Liver (tissue), 3 donors: ENCODE data around the gene CDHR5.

Experiments
- EGR1 ChIP-seq, 2 donors: IDR thresholded peaks; 2 replicates each; pipeline ENCODE4 v1.6.1; 2016 to 2018; ENCODE audit warnings: antibody characterized with exemption in 2 of 2, low read depth in 2 of 2
- FOXA1 ChIP-seq: IDR thresholded peaks from 2 replicates; pipeline ENCODE4 v1.6.1; 2016; ENCODE audit warnings: antibody characterized with exemption
- GABPA ChIP-seq, 2 donors: IDR thresholded peaks in 1 of 2; conservative IDR thresholded peaks in 1 of 2; 2 replicates each; pipeline ENCODE4 v1.6.1; 2016; ENCODE audit warnings: antibody characterized with exemption in 2 of 2, mild to moderate bottlenecking in 1 of 2, moderate library complexity in 1 of 2
- HNF4A ChIP-seq, 2 donors: conservative IDR thresholded peaks; 2 replicates each; pipeline ENCODE4 v1.6.1; 2016; ENCODE audit warnings: antibody characterized with exemption in 2 of 2, mild to moderate bottlenecking in 2 of 2
- RAD21 ChIP-seq, 2 donors: IDR thresholded peaks; 2 replicates each; pipeline ENCODE4 v1.6.1; 2016; ENCODE audit warnings: antibody characterized with exemption in 2 of 2, mild to moderate bottlenecking in 2 of 2
- RXRA ChIP-seq, 2 donors: IDR thresholded peaks; 2 replicates each; pipeline ENCODE4 v1.6.1; 2017 to 2018; ENCODE audit warnings: antibody characterized with exemption in 2 of 2, mild to moderate bottlenecking in 1 of 2
- TAF1 ChIP-seq: conservative IDR thresholded peaks from 2 replicates; pipeline ENCODE4 v1.6.1; 2016; ENCODE audit warnings: antibody characterized with exemption, mild to moderate bottlenecking
- YY1 ChIP-seq: IDR thresholded peaks from 2 replicates; pipeline ENCODE4 v1.6.1; 2016; ENCODE audit warnings: antibody characterized with exemption, mild to moderate bottlenecking
- TF ChIP-seq, protein P1 (sequence below): fragments of 150-350 bp; IDR thresholded peaks from 2 replicates; pipeline ENCODE4 v1.5.1; 2017; ENCODE audit warnings: improper control_type of control experiment, low read depth, low read length; ENCODE audit not compliant: missing input control
- TF ChIP-seq, protein P2 (sequence below): IDR thresholded peaks from 2 replicates; pipeline ENCODE4 v1.6.1; 2016; ENCODE audit warnings: antibody characterized with exemption, mild to moderate bottlenecking
- TF ChIP-seq, protein P3 (sequence below): IDR thresholded peaks from 2 replicates; pipeline ENCODE4 v1.6.1; 2016; ENCODE audit warnings: antibody characterized with exemption
- TF ChIP-seq, protein P4 (sequence below): IDR thresholded peaks from 2 replicates; pipeline ENCODE4 v1.6.1; 2016; ENCODE audit warnings: antibody characterized with exemption
- donor health status: healthy.
- donor health status: healthy.

DNA sequence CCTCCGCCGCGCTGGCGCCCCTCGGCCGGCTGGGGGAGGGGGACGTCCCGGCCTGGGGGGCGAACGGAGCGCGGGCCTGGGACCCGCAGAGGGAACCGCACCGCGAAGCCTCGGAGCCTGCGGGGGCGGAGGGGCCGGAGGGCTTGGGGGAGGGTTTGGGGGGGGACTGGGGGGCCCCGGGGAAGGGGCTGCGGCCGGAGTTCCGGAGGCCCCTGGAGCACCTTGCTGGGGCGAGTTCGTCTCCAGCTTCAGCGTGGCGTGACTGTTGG lies 2.5 kb upstream of the CDHR5 start:
- TF ChIP-seq, protein P1, sequence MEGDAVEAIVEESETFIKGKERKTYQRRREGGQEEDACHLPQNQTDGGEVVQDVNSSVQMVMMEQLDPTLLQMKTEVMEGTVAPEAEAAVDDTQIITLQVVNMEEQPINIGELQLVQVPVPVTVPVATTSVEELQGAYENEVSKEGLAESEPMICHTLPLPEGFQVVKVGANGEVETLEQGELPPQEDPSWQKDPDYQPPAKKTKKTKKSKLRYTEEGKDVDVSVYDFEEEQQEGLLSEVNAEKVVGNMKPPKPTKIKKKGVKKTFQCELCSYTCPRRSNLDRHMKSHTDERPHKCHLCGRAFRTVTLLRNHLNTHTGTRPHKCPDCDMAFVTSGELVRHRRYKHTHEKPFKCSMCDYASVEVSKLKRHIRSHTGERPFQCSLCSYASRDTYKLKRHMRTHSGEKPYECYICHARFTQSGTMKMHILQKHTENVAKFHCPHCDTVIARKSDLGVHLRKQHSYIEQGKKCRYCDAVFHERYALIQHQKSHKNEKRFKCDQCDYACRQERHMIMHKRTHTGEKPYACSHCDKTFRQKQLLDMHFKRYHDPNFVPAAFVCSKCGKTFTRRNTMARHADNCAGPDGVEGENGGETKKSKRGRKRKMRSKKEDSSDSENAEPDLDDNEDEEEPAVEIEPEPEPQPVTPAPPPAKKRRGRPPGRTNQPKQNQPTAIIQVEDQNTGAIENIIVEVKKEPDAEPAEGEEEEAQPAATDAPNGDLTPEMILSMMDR = no peak
- TF ChIP-seq RAD21 (IDR thresholded peaks at IDR 0.05) = no peak
- no peak for TF ChIP-seq TAF1
- TF ChIP-seq, protein P2, sequence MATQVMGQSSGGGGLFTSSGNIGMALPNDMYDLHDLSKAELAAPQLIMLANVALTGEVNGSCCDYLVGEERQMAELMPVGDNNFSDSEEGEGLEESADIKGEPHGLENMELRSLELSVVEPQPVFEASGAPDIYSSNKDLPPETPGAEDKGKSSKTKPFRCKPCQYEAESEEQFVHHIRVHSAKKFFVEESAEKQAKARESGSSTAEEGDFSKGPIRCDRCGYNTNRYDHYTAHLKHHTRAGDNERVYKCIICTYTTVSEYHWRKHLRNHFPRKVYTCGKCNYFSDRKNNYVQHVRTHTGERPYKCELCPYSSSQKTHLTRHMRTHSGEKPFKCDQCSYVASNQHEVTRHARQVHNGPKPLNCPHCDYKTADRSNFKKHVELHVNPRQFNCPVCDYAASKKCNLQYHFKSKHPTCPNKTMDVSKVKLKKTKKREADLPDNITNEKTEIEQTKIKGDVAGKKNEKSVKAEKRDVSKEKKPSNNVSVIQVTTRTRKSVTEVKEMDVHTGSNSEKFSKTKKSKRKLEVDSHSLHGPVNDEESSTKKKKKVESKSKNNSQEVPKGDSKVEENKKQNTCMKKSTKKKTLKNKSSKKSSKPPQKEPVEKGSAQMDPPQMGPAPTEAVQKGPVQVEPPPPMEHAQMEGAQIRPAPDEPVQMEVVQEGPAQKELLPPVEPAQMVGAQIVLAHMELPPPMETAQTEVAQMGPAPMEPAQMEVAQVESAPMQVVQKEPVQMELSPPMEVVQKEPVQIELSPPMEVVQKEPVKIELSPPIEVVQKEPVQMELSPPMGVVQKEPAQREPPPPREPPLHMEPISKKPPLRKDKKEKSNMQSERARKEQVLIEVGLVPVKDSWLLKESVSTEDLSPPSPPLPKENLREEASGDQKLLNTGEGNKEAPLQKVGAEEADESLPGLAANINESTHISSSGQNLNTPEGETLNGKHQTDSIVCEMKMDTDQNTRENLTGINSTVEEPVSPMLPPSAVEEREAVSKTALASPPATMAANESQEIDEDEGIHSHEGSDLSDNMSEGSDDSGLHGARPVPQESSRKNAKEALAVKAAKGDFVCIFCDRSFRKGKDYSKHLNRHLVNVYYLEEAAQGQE = no peak
- no peak for TF ChIP-seq EGR1 (IDR thresholded peaks at IDR 0.05; ENCODE audit: low read depth in 2 of 2)
- TF ChIP-seq, protein P3, sequence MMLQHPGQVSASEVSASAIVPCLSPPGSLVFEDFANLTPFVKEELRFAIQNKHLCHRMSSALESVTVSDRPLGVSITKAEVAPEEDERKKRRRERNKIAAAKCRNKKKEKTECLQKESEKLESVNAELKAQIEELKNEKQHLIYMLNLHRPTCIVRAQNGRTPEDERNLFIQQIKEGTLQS = no peak
- TF ChIP-seq GABPA (IDR thresholded peaks at IDR 0.05 in 1 of 2, conservative IDR thresholded peaks at IDR 0.05 in 1 of 2) = no peak
- no peak for TF ChIP-seq FOXA1
- TF ChIP-seq RXRA (IDR thresholded peaks at IDR 0.05) = no peak
- no peak for TF ChIP-seq HNF4A (conservative IDR thresholded peaks at IDR 0.05)
- no peak for TF ChIP-seq YY1
- TF ChIP-seq, protein P4, sequence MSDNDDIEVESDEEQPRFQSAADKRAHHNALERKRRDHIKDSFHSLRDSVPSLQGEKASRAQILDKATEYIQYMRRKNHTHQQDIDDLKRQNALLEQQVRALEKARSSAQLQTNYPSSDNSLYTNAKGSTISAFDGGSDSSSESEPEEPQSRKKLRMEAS = no peak
